PC-3 (cell line): ENCODE data around the gene ANKS6.

ENCODE experiments used
- EZH2 ChIP-seq: fragments of 300-600 bp; sonication (generic); IDR thresholded peaks from one replicate; pipeline ENCODE4 v1.6.1; 2017; ENCODE audit warnings: antibody characterized with exemption, mild to moderate bottlenecking, low read length; ENCODE audit not compliant: unreplicated experiment
- EZH2phosphoT487 ChIP-seq: fragments of 300-600 bp; sonication (generic); IDR thresholded peaks from 2 replicates; pipeline ENCODE4 v1.6.1; 2018; ENCODE audit warnings: mild to moderate bottlenecking, antibody characterized with exemption, low read length, borderline replicate concordance
- TF ChIP-seq, protein P1 (sequence below): fragments of 300-600 bp; sonication (generic); conservative IDR thresholded peaks from 2 replicates; pipeline ENCODE4 v1.5.1; 2017; ENCODE audit warnings: antibody characterized with exemption, low read depth, mild to moderate bottlenecking, low read length

GRCh38 chr9:98837516-98837915 is 41.2 kb upstream of the ANKS6 start:
- no peak for TF ChIP-seq EZH2
- TF ChIP-seq, protein P1, sequence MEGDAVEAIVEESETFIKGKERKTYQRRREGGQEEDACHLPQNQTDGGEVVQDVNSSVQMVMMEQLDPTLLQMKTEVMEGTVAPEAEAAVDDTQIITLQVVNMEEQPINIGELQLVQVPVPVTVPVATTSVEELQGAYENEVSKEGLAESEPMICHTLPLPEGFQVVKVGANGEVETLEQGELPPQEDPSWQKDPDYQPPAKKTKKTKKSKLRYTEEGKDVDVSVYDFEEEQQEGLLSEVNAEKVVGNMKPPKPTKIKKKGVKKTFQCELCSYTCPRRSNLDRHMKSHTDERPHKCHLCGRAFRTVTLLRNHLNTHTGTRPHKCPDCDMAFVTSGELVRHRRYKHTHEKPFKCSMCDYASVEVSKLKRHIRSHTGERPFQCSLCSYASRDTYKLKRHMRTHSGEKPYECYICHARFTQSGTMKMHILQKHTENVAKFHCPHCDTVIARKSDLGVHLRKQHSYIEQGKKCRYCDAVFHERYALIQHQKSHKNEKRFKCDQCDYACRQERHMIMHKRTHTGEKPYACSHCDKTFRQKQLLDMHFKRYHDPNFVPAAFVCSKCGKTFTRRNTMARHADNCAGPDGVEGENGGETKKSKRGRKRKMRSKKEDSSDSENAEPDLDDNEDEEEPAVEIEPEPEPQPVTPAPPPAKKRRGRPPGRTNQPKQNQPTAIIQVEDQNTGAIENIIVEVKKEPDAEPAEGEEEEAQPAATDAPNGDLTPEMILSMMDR, result no peak
- no peak for TF ChIP-seq EZH2phosphoT487
